NCI-H2081 treated with DMSO at 0.1 percent for 48 hours (cell line): ENCODE measurements around the gene SMARCA4.

ENCODE experiments used
- DNase-seq: peaks from one replicate; lab custom pipeline; 2025; lab: John Stamatoyannopoulos, UW

The SMARCA4 gene

DNA sequence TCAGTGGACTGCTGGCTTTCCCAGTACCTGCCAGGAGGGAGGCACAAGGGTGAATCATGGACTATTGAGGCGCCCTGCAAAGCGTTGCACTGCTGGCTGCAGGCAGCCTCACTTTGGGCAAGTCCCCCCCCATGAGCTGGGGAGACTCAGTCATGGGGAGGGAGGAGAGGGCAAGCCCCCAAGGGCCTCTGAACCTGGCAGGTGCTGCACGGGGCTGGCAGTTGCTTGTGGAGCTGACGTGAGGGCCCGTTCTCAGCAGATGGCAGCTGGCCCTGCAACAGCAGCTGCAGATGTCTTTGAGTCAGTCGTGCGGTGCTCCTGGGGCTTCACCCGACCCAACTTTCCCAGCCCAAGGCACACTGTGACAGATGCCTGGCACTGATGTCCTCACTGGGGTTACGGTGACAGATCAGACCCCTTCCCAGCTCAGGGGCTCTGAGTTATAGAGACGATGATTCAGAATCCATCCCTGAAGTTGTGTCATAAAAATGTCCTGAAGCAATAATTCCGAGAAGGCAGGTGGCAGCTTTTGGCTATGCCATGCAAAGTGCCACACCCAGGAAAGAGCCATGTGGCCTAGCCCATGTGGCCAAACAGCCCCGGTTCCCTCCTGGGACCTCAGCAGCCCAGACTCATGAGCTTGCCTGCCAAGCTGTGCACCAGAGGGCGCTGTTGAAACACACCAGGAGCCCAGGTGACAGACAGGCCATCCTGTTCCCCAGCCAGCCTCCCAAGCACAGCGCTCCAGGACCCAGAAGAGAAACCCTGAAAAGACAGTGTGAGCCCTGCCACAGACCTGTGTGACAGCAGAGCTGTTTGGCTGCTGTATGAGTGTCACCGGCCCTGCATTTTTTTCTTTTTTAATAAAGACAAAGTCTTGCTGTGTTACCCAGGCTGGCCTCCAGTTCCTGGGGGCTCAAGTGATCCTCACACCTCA, 74.9 kb downstream of the SMARCA4 start:
- DNase-seq = peak; percentile 18

DNA sequence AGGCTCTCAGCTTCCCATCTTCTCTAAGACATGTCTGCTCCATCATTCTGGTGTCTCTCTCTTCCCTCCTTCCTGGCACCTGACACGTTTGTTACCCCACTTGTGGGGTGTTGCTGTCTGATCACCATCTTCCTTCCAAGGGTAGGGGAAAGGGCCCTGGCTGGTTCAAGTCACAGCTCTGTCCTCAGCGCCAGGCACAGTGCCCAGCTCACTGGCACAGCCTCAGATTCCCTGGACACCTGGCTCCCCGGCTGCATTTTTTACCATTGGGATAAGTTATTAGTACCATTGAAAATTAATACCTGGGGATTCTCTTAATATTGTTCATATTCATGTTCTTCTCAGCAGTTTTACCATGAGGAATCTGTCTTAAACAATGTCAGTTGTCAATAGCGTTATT, 77.7 kb downstream of the SMARCA4 start:
- DNase-seq = no peak

DNA sequence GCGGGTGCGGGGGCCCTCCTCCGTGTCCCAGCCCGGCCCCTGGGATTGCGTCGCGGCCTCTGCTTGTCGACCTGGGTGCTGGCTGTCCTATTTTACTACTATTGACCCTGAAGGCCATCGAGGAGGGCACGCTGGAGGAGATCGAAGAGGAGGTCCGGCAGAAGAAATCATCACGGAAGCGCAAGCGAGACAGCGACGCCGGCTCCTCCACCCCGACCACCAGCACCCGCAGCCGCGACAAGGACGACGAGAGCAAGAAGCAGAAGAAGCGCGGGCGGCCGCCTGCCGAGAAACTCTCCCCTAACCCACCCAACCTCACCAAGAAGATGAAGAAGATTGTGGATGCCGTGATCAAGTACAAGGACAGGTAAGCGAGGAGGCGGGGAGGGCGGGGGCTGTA, 80.4 kb downstream of the SMARCA4 start:
- DNase-seq = no peak

DNA sequence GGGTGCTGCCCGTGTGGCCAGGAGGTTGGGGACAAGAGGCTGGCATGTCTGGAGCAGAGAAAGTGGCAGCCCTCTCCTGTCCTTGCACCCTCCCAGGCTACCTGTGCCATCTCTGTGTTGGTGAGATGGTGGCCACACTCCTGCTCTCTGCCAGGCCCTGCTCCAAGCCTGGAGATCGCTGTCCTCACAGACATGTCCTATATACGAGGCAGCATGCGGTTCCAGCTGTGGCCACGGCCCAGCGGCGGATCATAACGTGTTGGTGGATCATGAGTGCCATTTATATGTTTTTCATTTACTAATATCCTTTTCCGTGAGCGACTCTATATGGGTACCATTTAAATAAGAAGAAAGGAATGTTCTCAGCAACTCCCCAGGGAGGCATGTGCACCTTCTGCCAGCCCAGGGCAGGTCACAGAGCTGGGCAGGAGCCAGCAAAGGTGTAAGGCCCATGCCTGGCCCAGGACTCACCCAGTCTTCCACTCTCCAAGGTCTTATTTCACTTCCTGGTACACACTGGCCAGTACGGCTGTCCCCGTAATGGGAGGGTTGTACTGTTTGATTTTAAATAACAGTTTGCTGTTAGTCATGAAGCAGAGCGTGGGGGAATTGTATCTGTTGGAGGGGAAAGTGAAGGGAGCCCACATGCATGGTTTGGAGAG, 81.3 kb downstream of the SMARCA4 start:
- no peak for DNase-seq

DNA sequence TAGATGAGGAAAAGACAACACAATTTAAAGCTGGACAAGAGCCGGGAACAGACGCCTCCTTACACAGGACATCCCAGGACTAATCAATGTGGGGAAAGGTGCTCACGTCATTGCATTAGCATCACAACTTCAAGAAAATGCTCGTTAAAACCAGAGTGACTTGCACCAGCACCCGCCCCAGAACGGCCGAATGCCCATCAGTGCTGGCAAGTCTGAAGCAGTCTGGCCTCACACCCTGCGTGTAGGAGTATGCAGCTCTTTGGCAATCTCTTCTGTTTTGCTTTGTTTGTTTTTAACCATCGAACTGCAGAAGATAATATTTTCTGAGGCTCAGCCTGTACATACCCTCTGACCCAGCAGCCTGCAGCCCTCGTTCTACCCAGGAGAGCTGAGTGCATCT, 83.6 kb downstream of the SMARCA4 start:
- no peak for DNase-seq

DNA sequence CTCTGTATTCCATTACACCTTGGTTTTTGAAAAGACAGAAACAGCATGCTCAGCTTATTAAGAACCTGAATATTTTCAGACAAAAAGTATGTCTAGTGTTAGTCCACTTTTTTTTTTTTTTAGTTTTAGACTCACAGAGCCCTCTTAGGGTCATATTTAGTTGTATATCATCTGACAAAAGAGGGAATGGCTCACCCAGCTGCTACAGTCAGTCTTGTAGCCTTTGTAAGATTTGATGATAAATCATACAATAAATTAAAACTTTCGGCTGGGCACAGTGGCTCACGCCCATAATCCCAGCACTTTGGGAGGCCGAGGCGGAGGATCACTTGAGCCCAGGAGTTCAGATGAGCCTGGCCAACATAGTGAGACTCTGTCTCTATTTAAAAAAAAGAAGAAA, 84.7 kb downstream of the SMARCA4 start:
- DNase-seq = no peak

DNA sequence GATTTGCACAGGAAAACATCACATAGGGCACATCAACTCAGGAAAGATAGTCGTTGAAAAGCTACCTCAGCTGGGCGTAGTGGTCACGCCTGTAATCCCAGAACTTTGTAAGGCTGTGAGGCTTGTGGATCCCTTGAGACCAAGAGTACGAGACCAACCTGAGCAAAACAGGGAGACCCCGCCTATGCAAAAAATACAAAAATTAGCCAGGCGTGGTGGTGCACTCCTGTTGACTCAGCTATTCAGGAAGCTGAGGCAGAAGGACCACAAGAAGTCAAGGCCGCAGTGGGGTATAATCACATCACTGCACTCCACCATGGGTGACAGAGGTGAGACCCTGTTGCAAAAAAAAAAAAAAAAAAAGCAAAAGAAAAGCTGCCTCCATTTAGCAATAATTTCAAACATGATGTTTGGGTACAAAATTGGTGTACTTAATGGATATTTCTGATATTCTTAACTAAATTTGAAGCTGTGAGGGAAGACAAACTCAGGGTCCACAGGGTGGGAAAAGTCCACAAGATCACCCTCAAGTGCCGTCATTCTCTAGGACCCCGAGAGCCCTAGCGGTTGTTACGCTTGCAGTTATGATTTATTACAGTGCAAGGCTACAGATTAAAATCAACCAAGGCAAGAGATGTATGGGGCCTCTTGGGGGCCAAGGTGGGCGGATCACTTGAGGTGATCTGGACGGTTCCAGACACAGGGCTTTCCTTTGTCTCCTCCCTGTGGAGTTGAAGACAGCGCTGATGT, 86.0 kb downstream of the SMARCA4 start:
- DNase-seq = no peak

DNA sequence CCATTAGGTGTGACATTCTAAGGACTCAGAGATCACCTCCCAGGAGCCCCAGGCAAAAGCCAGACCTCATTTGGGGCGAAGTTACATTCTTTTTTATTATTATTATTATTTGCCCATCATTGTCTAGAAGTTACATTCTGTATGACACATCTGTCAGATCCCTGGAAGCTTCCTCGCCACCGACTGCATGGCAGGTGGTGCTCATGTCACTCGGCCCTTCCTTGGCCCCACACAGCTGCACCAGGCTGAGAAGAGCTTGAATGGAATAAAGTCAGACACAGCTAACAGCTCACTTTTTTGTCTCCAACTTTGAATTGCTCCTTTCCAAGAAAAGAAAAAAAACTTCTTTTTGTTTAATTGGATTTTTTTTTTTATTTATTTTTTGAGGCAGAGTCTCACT, 87.0 kb downstream of the SMARCA4 start:
- DNase-seq = no peak

DNA sequence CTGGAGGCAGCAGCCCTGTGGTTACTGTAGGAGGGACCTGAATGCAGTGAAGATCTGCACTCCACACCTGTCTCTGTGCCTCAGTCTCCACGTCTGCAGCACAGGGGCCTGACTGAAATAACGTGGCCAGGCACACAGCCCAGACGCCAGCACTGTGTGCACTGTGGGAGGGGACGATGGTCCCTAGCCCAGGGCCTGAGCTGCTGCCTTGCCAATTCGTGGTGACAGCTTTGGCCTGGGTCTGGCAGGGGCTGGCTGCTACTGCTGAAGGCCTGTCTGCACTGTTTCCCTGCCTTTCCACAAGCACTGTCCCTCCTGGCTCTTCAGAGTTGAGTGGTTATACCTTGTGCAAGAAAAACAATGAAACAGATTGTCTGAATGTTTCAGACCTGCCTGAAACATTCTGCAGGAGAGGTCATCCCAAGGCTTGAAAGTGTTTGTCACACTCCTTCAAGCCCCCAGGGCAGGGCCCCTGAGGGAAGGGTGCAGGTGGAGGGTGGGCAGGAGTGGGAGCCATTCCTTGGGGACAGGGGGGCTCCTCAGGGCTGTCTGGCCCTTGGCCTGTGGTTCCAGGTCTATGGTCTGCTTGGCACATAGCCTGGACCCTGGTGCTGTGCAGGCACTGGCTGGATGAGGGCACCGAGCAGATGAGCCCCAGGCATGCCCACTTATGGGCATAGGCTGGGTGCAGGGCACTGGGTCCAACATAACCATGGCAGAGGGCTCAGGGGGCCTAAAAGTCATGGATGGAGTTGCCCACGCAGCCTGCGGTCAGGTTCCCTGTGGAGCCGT, 89.7 kb downstream of the SMARCA4 start:
- DNase-seq = no peak

DNA sequence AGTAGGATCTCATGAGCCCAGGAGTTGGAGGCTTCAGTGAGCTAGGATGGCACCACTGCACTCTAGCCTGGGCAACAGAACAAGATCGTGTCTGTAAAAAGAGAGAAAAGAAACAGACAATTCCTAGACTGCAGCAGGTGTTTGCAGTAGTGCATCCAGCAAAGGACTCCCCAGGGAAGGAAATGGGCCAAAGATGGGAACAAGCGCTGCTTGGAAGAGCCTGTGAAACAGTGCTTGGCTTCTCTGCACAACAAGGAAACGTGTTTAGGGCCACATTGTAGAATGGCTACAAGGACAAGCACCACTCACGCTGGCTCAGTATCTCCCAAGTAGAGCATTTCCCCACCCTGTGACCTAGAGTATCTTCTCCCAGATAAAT, 93.0 kb downstream of the SMARCA4 start:
- DNase-seq = no peak

DNA sequence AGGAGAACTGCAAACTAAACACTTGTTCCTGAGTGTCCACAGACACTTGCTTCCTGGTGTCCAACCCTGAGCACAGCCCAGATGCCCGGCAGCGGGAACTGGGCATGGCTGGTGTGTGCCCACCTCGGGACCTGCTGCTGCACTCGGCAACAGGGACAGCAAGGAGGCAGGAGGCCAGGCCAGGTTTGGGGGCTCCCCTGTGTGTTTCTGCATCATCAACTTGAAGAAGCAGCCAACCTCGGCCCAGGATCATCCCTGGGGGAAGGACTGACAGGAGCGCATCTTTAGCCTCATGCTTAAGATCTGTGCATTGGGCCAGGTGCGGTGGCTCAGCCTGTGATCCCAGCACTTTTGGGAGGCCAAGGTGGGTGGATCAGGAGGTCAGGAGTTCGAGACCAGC, 93.4 kb downstream of the SMARCA4 start:
- DNase-seq = no peak

DNA sequence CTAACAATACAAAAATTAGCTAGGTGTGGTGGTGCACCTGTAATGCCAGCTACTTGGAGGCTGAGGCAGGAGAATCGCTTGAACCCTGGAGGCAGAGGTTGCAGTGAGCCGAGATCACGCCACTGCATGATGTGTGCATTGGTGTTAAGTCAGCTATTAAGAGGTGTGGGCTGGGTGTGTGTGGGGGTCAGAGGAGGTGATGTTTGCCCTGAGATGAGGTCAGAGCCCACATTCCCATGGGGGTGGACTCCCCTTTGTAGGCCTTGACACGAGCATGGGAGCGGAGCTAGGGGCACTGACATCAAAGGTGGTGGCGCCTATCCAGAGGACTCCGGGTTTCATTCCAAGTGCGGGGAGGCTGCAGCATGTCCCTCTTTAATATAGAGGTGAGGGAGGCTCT, 93.8 kb downstream of the SMARCA4 start:
- DNase-seq = no peak

DNA sequence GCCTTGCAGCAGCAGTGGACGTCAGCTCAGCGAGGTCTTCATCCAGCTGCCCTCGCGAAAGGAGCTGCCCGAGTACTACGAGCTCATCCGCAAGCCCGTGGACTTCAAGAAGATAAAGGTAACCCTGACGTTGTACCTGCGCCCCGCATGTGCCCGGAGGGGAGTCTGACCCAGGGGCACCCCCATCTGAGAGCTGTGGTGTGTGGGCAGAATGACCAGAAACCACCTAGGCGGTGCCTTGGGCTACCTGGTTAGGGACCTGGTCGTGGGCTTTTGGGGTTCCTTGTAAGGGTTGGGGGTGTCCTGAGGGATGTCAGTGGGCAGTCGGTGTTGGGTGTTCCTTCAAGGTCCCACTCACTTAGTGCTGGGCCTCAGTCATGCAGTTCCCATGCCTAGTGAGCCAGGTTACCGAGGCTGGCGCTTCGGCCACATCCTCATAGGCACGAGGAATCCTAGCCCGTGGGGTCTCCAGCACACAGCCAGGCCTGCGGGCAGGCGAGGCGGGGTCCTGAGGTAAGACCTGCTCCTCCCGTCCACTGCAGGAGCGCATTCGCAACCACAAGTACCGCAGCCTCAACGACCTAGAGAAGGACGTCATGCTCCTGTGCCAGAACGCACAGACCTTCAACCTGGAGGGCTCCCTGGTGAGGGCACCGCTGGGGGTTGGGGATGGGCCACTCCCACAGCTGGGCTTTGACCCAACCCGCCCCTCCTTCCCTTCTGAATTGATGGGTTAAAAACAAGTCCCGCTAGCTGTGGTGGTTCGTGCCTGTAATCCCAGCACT, 97.6 kb downstream of the SMARCA4 start:
- DNase-seq = no peak

DNA sequence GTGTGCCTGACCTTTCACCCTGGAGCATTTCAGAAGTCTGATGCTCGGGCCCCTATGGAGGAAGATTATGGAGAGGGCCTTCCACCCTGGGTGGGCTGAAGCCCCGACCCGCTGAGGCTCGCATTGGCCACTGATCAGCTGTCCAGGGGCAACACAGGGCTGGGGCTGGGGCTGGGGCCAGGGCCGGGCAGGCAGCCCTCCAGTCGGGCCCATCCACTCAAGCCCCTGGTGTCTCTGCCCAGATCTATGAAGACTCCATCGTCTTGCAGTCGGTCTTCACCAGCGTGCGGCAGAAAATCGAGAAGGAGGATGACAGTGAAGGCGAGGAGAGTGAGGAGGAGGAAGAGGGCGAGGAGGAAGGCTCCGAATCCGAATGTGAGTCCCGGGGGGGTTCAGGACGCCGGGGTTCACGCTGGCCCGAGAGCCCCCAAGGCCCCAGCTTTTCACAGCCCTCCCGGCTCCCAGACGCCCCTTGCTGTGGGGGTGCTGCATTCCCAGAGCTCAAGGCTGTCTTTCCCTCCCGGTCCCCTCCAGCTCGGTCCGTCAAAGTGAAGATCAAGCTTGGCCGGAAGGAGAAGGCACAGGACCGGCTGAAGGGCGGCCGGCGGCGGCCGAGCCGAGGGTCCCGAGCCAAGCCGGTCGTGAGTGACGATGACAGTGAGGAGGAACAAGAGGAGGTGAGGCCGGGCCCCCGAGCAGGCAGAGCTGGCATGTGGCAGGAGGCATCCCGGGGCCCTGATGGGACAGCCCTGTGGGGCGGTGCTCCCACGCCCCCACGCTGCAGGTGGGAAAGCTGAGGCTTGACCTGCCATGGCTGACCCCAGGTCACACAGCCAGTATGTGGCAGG, 98.9 kb downstream of the SMARCA4 start:
- no peak for DNase-seq

DNA sequence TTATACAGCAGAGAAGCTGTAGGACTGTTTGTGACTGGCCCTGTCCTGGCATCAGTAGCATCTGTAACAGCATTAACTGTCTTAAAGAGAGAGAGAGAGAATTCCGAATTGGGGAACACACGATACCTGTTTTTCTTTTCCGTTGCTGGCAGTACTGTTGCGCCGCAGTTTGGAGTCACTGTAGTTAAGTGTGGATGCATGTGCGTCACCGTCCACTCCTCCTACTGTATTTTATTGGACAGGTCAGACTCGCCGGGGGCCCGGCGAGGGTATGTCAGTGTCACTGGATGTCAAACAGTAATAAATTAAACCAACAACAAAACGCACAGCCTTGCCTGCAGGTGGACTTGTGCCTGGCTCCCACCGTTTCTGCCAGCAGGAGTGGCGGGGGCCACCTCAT, 101.1 kb downstream of the SMARCA4 start:
- DNase-seq = no peak

DNA sequence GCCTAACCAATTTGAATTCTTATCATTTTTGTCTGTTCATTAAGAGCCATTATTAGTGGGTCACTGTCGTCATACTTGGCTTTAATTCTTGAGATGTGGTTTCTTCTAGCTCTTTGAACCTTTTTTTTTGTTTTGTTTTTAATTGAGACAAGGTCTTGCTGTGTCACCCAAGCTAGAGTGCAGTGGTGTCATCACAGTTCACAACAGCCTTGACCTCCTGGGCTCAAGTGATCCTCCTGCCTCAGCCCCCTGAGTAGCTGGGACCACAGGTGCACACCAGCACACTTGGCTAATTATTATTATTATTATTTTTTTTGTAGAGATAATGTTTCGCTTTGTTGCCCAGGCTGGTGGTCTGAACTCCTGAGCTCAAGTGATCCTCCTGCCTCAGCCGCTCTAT, 102.6 kb downstream of the SMARCA4 start:
- DNase-seq = no peak

DNA sequence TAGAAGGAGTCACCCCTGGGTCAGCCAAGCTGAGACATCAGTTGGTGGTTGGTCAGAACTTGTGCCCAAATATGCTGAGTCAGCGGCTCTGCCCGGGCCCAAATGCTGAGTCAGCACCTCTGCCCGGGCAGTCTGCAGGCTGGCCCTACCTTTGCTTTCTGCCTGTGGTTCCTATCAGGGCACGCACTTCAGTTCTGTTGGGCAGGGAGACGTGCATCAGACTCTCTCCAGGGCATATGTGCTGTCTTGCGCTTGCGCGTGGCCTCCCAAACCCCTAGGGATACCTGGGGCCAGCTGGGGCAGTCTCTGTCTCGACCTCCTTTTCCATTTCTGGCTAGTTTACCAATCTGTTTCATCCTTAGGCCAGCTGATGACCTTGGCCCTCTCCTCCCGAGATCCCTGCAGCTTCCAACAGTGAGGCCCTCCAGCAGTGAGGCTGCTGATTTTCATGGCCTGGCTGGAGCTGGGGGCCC, 104.0 kb downstream of the SMARCA4 start:
- no peak for DNase-seq

DNA sequence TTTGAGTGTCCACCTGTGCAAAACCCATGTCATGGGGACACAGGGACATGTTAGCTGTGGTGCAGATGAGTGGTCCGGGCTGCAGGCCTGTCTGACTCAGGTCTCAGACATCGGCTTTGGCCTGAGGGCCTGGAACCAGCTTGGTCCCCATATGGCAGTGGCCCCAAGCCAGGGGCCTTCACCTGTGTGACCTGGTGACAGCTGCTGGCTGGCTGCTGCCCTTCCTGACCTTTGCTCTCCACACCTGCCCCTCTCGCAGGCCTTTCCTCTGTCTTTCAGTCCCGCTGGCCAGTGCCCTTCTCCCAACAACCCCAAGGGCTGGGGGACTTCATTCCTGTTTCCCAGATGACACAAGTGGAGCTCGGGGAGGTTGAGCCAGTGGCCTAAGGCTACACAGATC, 105.5 kb downstream of the SMARCA4 start:
- no peak for DNase-seq

DNA sequence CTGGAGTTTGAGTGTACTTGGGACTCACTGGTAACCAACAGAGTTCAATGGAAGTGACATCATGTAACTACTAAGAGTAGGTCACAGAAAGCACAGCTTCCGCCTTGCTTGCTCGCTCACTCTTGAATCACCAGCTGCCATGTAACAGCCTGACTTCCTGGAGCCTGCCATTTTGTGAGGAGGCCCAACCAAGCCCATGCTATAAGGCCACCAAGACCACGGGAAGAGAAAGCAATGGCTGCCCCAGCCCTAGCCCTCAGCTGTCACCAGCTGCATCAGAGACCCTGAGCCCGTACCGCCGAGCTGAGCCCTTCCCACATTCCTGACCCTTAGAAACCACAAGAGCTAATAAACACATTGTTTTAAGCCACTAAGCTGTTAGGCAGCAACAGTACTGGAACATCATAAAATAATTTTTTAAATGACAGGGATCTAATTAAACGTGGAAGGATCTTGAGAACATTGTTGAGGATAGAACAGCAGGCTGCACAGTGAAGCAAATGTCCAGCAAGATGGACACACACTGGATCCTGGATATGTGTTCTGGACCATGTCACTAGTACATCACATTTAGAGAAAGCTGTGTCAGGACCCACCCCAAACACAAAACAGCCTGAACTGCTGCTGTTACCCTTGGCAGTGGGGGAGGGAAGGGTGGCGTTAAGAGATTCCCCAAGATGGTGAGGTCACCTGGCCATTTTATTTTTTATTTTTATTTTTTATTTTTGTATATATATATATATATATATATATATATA, 106.7 kb downstream of the SMARCA4 start:
- no peak for DNase-seq
